ENCODE measurements around the gene PXYLP1. TPM values are rescaled to one million over a fixed set of nuclear protein-coding genes. Genes with fewer than 3 reads are reported as not detected.

Gene PXYLP1
- total RNA-seq, 4 donors from 2014 or later: 7.1 to 13.4 (median 10.3) TPM

DNA sequence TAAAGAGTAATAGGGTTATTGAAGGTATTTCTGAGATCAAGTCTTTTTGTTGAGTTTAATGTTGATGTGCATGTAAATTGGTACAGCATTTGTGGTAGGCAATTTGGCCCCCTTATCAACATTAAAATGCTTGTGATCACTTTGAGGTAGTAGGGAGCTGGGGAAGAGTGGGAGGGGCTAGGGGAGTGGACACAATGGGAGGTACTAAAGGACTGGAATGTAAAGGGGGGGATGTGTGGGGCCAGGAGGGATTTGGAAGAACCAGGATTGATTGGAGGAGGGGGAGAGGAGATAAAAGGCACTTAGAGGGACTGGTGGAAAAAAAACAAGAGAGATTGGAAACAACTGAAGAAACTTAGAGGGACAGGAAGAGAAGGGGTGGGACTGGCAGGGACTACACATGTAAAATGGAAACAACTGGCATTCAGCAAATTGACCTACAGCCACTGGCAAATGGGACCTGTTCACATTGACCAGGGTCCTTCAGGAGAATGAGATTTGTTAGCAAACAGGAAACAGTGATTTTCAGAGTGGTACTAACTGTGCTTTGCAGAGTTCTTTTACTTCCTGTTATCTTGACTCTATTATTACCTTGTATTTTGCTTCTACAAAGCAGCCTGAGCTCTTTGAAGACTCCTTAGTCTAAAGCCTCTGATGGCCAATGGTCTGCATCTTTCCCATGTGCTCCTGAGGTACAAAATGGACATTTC, 88.9 kb downstream of the PXYLP1 start:
- Histone ChIP-seq H3K27me3 (no peaks in the 10 kb centered on the region), H3K4me1 (peaks cover 0 to 4% of the 10 kb centered on the region in 2 donors)
- intact Hi-C loops (cut with DNase I): no loop called here

DNA sequence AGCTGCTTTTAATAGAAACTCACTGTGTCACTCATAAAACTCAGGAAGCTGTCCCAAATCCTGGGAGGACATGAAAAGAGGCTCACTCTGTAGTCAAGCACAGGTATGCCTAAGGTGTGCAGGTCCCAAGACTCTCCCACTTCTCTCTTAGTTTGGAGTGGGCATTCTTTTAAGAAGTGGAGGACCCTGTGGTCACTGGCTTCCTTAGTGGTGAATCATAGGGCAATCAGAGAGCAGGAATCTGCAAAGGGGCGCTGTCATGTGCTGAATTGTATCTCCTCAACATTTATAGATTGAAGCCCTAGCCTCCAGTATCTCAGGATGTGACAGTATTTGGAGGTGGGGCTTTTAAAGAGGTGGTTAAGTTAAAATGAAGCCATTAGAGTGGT, 89.5 kb downstream of the PXYLP1 start:
- no peak for TF ChIP-seq POLR2A (IDR thresholded peaks at IDR 0.05)
- TF ChIP-seq, protein P1, sequence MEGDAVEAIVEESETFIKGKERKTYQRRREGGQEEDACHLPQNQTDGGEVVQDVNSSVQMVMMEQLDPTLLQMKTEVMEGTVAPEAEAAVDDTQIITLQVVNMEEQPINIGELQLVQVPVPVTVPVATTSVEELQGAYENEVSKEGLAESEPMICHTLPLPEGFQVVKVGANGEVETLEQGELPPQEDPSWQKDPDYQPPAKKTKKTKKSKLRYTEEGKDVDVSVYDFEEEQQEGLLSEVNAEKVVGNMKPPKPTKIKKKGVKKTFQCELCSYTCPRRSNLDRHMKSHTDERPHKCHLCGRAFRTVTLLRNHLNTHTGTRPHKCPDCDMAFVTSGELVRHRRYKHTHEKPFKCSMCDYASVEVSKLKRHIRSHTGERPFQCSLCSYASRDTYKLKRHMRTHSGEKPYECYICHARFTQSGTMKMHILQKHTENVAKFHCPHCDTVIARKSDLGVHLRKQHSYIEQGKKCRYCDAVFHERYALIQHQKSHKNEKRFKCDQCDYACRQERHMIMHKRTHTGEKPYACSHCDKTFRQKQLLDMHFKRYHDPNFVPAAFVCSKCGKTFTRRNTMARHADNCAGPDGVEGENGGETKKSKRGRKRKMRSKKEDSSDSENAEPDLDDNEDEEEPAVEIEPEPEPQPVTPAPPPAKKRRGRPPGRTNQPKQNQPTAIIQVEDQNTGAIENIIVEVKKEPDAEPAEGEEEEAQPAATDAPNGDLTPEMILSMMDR (IDR thresholded peaks at IDR 0.05): no peak
- Histone ChIP-seq H3K4me1 (peaks cover 0 to 4% of the 10 kb centered on the region in 2 donors), H3K27ac (no peak overlapping the region), H3K9me3 (no peaks in the 10 kb centered on the region), H3K27me3 (no peaks in the 10 kb centered on the region), H3K36me3 (no peaks in the 10 kb centered on the region), H3K4me3 (replicated peaks in 1 of 3) (no peak overlapping the region)
- intact Hi-C loops (cut with DNase I): no loop called here
- WGBS, 2 donors: 88% methylated on average over 1 of the region's 1 CpG
- no peak for DNase-seq

More for the DNA sequence above, 88.9 kb downstream of the PXYLP1 start:
- no peak overlapping the region for H3K27ac ChIP-seq
- H3K4me3 ChIP-seq (replicated peaks in 1 of 3): no peak overlapping the region
- no peak for DNase-seq
- H3K36me3 ChIP-seq: no peaks in the 10 kb centered on the region
- no peaks in the 10 kb centered on the region for H3K9me3 ChIP-seq
- TF ChIP-seq, protein P1 (IDR thresholded peaks at IDR 0.05): no peak
- no peak for TF ChIP-seq POLR2A (IDR thresholded peaks at IDR 0.05)

DNA sequence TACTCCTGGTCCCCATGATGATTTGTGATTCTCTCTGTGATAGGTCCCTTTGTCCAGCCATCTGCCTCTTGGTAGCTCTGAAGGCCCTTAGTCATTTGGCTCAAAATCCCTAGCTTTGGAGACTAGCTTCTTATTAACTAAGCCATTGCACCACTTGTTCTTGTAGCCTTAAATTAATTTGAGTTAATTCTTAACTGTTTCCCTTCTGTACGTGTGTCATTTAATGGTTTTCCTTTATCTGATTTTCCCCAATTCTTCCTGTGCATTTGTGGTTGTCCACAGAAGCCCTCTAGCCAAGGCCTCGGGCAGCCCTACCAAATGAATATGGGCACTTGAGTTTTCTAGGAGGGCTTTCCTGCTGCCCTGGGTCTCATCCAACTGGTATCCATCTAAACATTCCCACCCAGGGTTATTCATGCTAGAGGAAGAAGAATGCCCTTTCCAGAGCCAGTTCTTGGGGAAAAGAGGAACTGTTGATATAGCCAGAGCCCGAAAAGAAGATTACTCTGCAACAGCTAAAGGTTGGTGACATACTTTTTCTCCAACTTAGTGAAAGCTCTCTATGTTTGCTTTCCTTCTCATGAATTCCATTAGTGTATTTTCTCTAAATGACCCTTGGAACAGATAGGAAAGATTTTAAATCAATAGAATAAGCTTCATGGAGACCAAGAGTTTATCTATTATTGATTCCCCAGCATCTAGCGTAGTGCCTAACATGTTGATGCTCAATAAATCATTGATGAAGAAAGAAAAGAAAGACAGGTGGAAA, 92.5 kb downstream of the PXYLP1 start:
- no peaks in the 10 kb centered on the region for H3K36me3 ChIP-seq
- no peak for TF ChIP-seq POLR2A (IDR thresholded peaks at IDR 0.05)
- TF ChIP-seq, protein P1 (IDR thresholded peaks at IDR 0.05): no peak
- intact Hi-C loops (cut with DNase I): no loop called here
- peaks cover 0 to 4% of the 10 kb centered on the region in 2 donors for H3K4me1 ChIP-seq
- WGBS, 2 donors: 44 to 46% methylated on average over 4 of the region's 4 CpGs
- no peaks in the 10 kb centered on the region for H3K9me3 ChIP-seq
- DNase-seq: peak; percentile 41 to 42
- no peak overlapping the region for H3K27ac ChIP-seq
- no peaks in the 10 kb centered on the region for H3K27me3 ChIP-seq
- H3K4me3 ChIP-seq (replicated peaks in 1 of 3): no peak overlapping the region

DNA sequence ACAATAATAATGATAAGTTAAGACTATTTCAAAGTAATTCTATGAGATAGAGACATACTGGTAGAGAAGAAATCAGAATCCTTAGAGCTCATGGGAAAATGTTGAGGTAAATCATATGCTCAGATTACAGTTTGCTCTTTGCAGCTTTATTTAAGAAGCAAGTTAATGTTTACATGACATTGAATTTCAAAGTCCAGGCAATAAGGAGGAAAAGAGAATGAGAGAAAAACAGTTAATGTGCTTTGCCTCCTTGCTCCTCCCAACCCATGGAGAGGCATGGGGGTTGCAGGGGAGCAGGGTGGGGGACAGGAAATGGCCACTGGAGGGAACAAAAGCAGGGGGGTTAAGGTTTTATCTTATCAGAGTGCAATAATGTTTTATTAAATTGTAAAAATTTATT, 94.5 kb downstream of the PXYLP1 start:
- no peaks in the 10 kb centered on the region for H3K9me3 ChIP-seq
- DNase-seq: no peak
- TF ChIP-seq, protein P1 (IDR thresholded peaks at IDR 0.05): no peak
- TF ChIP-seq POLR2A (IDR thresholded peaks at IDR 0.05): no peak
- no peaks in the 10 kb centered on the region for H3K36me3 ChIP-seq
- no peaks in the 10 kb centered on the region for H3K27me3 ChIP-seq
- intact Hi-C loops (cut with DNase I): no loop called here
- H3K4me3 ChIP-seq (replicated peaks in 1 of 3): no peak overlapping the region
- no peak overlapping the region for H3K27ac ChIP-seq
- peaks cover 0 to 4% of the 10 kb centered on the region in 2 donors for H3K4me1 ChIP-seq

DNA sequence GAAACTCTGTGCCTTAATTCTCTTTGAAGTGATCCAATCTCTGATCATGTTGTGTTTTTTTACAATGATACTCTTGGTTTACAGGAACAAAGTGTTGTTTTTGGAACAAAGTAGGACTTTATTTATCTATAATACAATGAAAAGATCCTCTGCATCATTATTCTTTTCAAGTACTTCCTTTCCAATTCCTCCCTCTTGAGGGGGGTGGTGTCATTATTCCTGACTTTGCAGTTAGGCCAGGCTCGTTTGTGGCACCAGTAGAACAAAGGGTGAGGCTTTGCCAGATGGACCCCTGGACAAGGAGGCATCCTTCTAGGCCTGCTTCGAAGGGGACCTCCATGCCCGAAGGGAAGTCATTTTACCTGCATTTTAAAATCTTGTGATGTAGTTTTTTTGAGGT, 95.0 kb downstream of the PXYLP1 start:
- TF ChIP-seq, protein P1 (IDR thresholded peaks at IDR 0.05): no peak
- no peak for TF ChIP-seq POLR2A (IDR thresholded peaks at IDR 0.05)
- Histone ChIP-seq H3K9me3 (no peaks in the 10 kb centered on the region), H3K4me1 (peaks cover 0 to 4% of the 10 kb centered on the region in 2 donors), H3K27ac (no peak overlapping the region), H3K4me3 (replicated peaks in 1 of 3) (no peak overlapping the region), H3K36me3 (no peaks in the 10 kb centered on the region), H3K27me3 (no peaks in the 10 kb centered on the region)
- intact Hi-C loops (cut with DNase I): no loop called here
- 82 to 83% methylated on average over 3 of the region's 3 CpGs for WGBS, 2 donors
- no peak for DNase-seq

Data from thyroid gland (tissue), 4 donors.